B cell (primary cell): Measurements from ENCODE around the gene EXOC4. TPM values are rescaled to one million over a fixed set of nuclear protein-coding genes. Genes with fewer than 3 reads are reported as not detected.

Experiments
- ATAC-seq: fragments of 200-7000 bp; cut with Tn5 transposase; one replicate; pipeline ENCODE4 v1.10.0; 2021; ENCODE audit warnings: low read depth, mild to moderate bottlenecking, moderate number of reproducible peaks, moderate library complexity
- CTCF ChIA-PET: fragments of 350-600 bp; sonication (Branson Sonifier 250); formaldehyde crosslinking; loops from one replicate; lab custom pipeline; 2021; ENCODE audit warnings: antibody characterized with exemption, inconsistent platforms; lab: Charles Lee
- POLR2A ChIA-PET: fragments of 350-600 bp; sonication (Branson Sonifier 250); formaldehyde crosslinking; loops from one replicate; lab custom pipeline; 2021; ENCODE audit warnings: antibody characterized with exemption; lab: Charles Lee
- DNase-seq: peaks from one replicate; pipeline ENCODE4 v3.0.0; 2013
- H2AFZ ChIP-seq: 2 replicates; pipeline ENCODE4 v1.6.1; 2012; ENCODE audit warnings: mild to moderate bottlenecking, low read depth, low read length; ENCODE audit not compliant: insufficient read depth, poor library complexity, severe bottlenecking
- H3K27ac ChIP-seq, 2 donors: 1 replicate in 1 of 2; 2 replicates in 1 of 2; pipeline ENCODE4 v1.5.1; 2012 to 2013; ENCODE audit warnings: low read length in 2 of 2, mild to moderate bottlenecking in 2 of 2, moderate library complexity in 1 of 2
- H3K27me3 ChIP-seq, 4 experiments: fragments of 200-600 bp in 1 of 4; sonication (generic) in 1 of 4; replicated peaks in 1 of 4; 1 replicate in 2 of 4; 2 replicates in 2 of 4; pipeline versions ENCODE4 v1.6.1 to v1.7.0; 2013 to 2016; ENCODE audit warnings: low read length in 3 of 4, mild to moderate bottlenecking in 2 of 4, mixed read lengths in 1 of 4, moderate library complexity in 1 of 4; ENCODE audit not compliant: insufficient read depth in 4 of 4, control insufficient read depth in 3 of 4; ENCODE audit errors: control extremely low read depth in 1 of 4
- H3K36me3 ChIP-seq, 2 experiments: replicated peaks in 1 of 2; 1 replicate in 1 of 2; 2 replicates in 1 of 2; pipeline versions ENCODE4 v1.6.1 to v1.7.1; 2013; ENCODE audit warnings: low read length in 1 of 2; ENCODE audit not compliant: insufficient read depth in 2 of 2, control insufficient read depth in 1 of 2; ENCODE audit errors: control extremely low read depth in 1 of 2, extremely low read depth in 1 of 2
- H3K4me1 ChIP-seq, 2 donors: fragments of 200-600 bp in 1 of 2; sonication (generic) in 1 of 2; 1 replicate in 1 of 2; 2 replicates in 1 of 2; pipeline versions ENCODE4 v1.5.1 to v1.6.1; 2013 to 2017; ENCODE audit warnings: low read length in 2 of 2; ENCODE audit not compliant: control insufficient read depth in 2 of 2, insufficient read depth in 2 of 2
- H3K4me2 ChIP-seq: replicated peaks from 2 replicates; pipeline ENCODE3; 2012; ENCODE audit warnings: mild to moderate bottlenecking, low read depth, low read length; ENCODE audit not compliant: poor library complexity, severe bottlenecking
- H3K4me3 ChIP-seq, 5 experiments: fragments of 200-600 bp in 1 of 5; sonication (generic) in 1 of 5; 1 replicate in 3 of 5; 2 replicates in 2 of 5; pipeline versions ENCODE4 v1.5.1 to v1.7.0; 2011 to 2016; ENCODE audit warnings: low read length in 4 of 5, mild to moderate bottlenecking in 4 of 5, low read depth in 2 of 5, control low read depth in 1 of 5, moderate library complexity in 1 of 5; ENCODE audit not compliant: insufficient read depth in 1 of 5; ENCODE audit errors: control extremely low read depth in 1 of 5, extremely low read depth in 1 of 5
- H3K79me2 ChIP-seq: fragments of 200-600 bp; sonication (generic); one replicate; pipeline ENCODE4 v1.6.0; 2016; ENCODE audit warnings: low read length; ENCODE audit not compliant: control insufficient read depth, insufficient read depth
- H3K9ac ChIP-seq: fragments of 200-600 bp; sonication (generic); 2 replicates; pipeline ENCODE4 v1.6.1; 2017; ENCODE audit warnings: mild to moderate bottlenecking, low read length, moderate library complexity
- H3K9me3 ChIP-seq, 3 donors: one replicate each; pipeline versions ENCODE4 v1.6.1 to v1.7.1; 2013; ENCODE audit warnings: low read length in 2 of 3; ENCODE audit not compliant: control insufficient read depth in 2 of 3, insufficient read depth in 1 of 3; ENCODE audit errors: control extremely low read depth in 1 of 3
- H4K20me1 ChIP-seq: 2 replicates; pipeline ENCODE4 v1.6.0; 2012; ENCODE audit warnings: mild to moderate bottlenecking, low read length; ENCODE audit not compliant: insufficient read depth, control insufficient read depth, poor library complexity, severe bottlenecking
- H3K27ac Mint-ChIP-seq: one replicate; pipeline ENCODE4 v1.8.0; 2021; ENCODE audit warnings: mixed read lengths
- H3K27me3 Mint-ChIP-seq: one replicate; pipeline ENCODE4 v1.8.0; 2021; ENCODE audit warnings: mixed read lengths
- H3K4me1 Mint-ChIP-seq: one replicate; pipeline ENCODE4 v1.8.0; 2021; ENCODE audit warnings: mixed read lengths
- H3K4me3 Mint-ChIP-seq: one replicate; pipeline ENCODE4 v1.8.0; 2021; ENCODE audit warnings: mixed read lengths
- H3K9me3 Mint-ChIP-seq: one replicate; pipeline ENCODE4 v1.8.0; 2022; ENCODE audit warnings: mixed read lengths; ENCODE audit not compliant: insufficient read depth
- EZH2 ChIP-seq: IDR thresholded peaks from 2 replicates; pipeline ENCODE4 v1.6.1; 2012; ENCODE audit warnings: borderline replicate concordance, low read depth, mild to moderate bottlenecking, moderate library complexity, low read length; ENCODE audit not compliant: insufficient read depth, poor library complexity, severe bottlenecking
- WGBS: methylation state at CpG from one replicate; pipeline ENCODE4 v1.1.5; 2013; ENCODE audit warnings: missing lambda C conversion rate; ENCODE audit not compliant: insufficient coverage; 5-methylcytosine and 5-hydroxymethylcytosine counted together
- intact Hi-C: fragments of 100-400 bp; cut with micrococcal nuclease; formaldehyde crosslinking; loops from one replicate; pipeline ENCODE4 v1.10.0; 2022
- polyA plus RNA-seq: library from polyadenylated mRNA; depleted of rRNA; stranded (reverse); fragments of >200 nt; gene quantifications from 2 replicates; pipeline ENCODE4 v1.2.3, GENCODE V29; 2012
- total RNA-seq, 2 donors: library from RNA; stranded (reverse); fragments of 120-200 nt in 1 of 2; gene quantifications; 1 replicate in 1 of 2; 2 replicates in 1 of 2; pipeline versions ENCODE4 v1.2.3 to v1.2.4, GENCODE V29; 2013 to 2022
- TF ChIP-seq, protein P1 (sequence below): fragments of 200-600 bp; IDR thresholded peaks from one replicate; pipeline ENCODE4 v1.8.0; 2022; ENCODE audit warnings: antibody characterized with exemption, mild to moderate bottlenecking

The EXOC4 gene
- total and polyA plus RNA-seq, 2 donors (not counting 1 experiment from before 2014, with no cell fraction given) = 16.7 to 135 TPM

DNA sequence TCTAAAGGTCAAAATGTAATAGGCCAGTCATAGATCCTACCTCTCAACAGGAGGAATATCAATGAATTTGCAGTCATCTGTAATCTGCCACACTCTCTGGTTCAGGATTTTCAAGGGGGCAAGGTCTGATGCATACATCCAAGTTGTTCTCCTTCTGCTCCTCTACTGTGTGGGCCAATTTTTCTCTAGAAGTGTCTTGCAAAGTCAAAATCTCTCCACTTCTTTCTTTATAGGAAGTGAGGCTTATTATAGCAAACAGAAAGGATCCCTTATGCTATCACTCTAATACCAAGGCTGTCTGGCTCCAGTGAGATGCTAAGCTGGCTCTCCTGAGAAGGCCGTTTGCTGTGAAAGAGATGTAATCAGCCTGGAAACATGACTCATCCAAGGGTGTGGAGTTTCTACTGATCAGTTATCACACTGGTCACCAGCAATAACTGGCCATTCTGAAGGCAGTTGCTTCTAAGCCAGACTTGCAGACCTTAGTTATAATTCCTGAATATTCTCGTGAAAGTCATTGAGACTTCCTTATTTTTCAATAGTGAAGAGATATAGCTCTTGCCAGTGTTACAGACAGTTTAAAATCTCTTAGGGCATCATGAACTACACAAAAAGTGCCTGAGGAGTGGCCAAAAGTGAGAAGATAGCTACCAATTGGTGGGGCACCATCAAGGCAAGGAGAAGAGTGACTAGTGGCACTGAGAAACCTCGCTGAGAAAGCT is 831.0 kb downstream of the EXOC4 start:
- H3K4me3 Mint-ChIP-seq = no peak overlapping the region
- no peak overlapping the region for H3K27ac ChIP-seq
- no peak overlapping the region for H3K4me3 ChIP-seq
- CTCF ChIA-PET = interaction anchor here (0.7 to 1.1 kb wide), 2 partner anchors 43 to 57 kb away, joined by 3 to 7 read pairs; partner anchors contain the start of gene LRGUK
- H4K20me1 ChIP-seq = no peaks in the 10 kb centered on the region
- peaks cover 2% of the 10 kb centered on the region for H3K9me3 Mint-ChIP-seq
- POLR2A ChIA-PET = no interaction called here
- H2AFZ ChIP-seq = no peak overlapping the region
- H3K4me1 Mint-ChIP-seq = peaks cover 9% of the 10 kb centered on the region
- no peak overlapping the region for H3K27ac Mint-ChIP-seq
- intact Hi-C loops = loop anchor here (2.0 kb wide), 1 partner anchor 43 kb away; the partner anchor contains the start of gene LRGUK
- no peak for ATAC-seq
- no peaks in the 10 kb centered on the region for H3K27me3 ChIP-seq
- 77% methylated on average over 1 of the region's 3 CpGs for WGBS
- H3K9ac ChIP-seq = no peak overlapping the region
- no peaks in the 10 kb centered on the region for H3K36me3 ChIP-seq
- H3K4me1 ChIP-seq = peaks cover 10 to 12% of the 10 kb centered on the region in 2 donors
- H3K27me3 Mint-ChIP-seq = no peaks in the 10 kb centered on the region
- no peaks in the 10 kb centered on the region for H3K79me2 ChIP-seq
- peaks cover 0 to 9% (median 0%) of the 10 kb centered on the region in 3 donors for H3K9me3 ChIP-seq
- no peak for DNase-seq
- TF ChIP-seq, protein P1, sequence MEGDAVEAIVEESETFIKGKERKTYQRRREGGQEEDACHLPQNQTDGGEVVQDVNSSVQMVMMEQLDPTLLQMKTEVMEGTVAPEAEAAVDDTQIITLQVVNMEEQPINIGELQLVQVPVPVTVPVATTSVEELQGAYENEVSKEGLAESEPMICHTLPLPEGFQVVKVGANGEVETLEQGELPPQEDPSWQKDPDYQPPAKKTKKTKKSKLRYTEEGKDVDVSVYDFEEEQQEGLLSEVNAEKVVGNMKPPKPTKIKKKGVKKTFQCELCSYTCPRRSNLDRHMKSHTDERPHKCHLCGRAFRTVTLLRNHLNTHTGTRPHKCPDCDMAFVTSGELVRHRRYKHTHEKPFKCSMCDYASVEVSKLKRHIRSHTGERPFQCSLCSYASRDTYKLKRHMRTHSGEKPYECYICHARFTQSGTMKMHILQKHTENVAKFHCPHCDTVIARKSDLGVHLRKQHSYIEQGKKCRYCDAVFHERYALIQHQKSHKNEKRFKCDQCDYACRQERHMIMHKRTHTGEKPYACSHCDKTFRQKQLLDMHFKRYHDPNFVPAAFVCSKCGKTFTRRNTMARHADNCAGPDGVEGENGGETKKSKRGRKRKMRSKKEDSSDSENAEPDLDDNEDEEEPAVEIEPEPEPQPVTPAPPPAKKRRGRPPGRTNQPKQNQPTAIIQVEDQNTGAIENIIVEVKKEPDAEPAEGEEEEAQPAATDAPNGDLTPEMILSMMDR = no peak
- no peak for TF ChIP-seq EZH2
- H3K4me2 ChIP-seq = no peak overlapping the region
